Measurements from ENCODE around the gene LCN6. TPM values are rescaled to one million over a fixed set of nuclear protein-coding genes. Genes with fewer than 3 reads are reported as not detected.

The LCN6 gene
- total RNA-seq, 3 donors from 2014 or later: 1.0 to 8.5 (median 4.7) TPM

- no peak overlapping the region for H3K4me3 ChIP-seq
- peak in 1 of 3 donors; percentile 36 for DNase-seq
- ATAC-seq: peak; percentile 53
- no peaks in the 10 kb centered on the region for H3K9me3 ChIP-seq
- intact Hi-C loops (cut with DNase I, micrococcal nuclease): no loop called here
- TF ChIP-seq CTCF (IDR thresholded peaks at IDR 0.05): no peak
- no peaks in the 10 kb centered on the region for H3K36me3 ChIP-seq (ENCODE audit: low read depth)
- H3K4me1 ChIP-seq (ENCODE audit: low read depth): peaks cover 7% of the 10 kb centered on the region
Observed at GRCh38 chr9:136741883-136742571, 6.3 kb downstream of the LCN6 start.

- intact Hi-C loops (cut with DNase I, micrococcal nuclease): no loop called here
- Histone ChIP-seq H3K4me1 (ENCODE audit: low read depth) (peaks cover 7% of the 10 kb centered on the region), H3K36me3 (ENCODE audit: low read depth) (no peaks in the 10 kb centered on the region), H3K9me3 (no peaks in the 10 kb centered on the region), H3K4me3 (no peak overlapping the region)
- DNase-seq (peak in 1 of 3 donors; percentile 35), ATAC-seq (peak; percentile 11)
- TF ChIP-seq CTCF (IDR thresholded peaks at IDR 0.05): no peak
Observed at GRCh38 chr9:136740971-136741882, 7.1 kb downstream of the LCN6 start.

GRCh38 chr9:136740491-136740890, 7.8 kb downstream of the LCN6 start:
- Histone ChIP-seq H3K9me3 (no peaks in the 10 kb centered on the region), H3K36me3 (ENCODE audit: low read depth) (no peaks in the 10 kb centered on the region), H3K4me3 (no peak overlapping the region), H3K4me1 (ENCODE audit: low read depth) (peaks cover 7% of the 10 kb centered on the region)
- DNase-seq (peak in 1 of 3 donors; percentile 19), ATAC-seq (no peak)
- intact Hi-C loops (cut with DNase I, micrococcal nuclease): no loop called here
- TF ChIP-seq CTCF (IDR thresholded peaks at IDR 0.05): no peak

GRCh38 chr9:136740069-136740468, 8.3 kb downstream of the LCN6 start:
- DNase-seq (no peak), ATAC-seq (no peak)
- no peak for TF ChIP-seq CTCF (IDR thresholded peaks at IDR 0.05)
- intact Hi-C loops (cut with DNase I, micrococcal nuclease): no loop called here
- peaks cover 7% of the 10 kb centered on the region for H3K4me1 ChIP-seq (ENCODE audit: low read depth)
- no peaks in the 10 kb centered on the region for H3K36me3 ChIP-seq (ENCODE audit: low read depth)
- no peak overlapping the region for H3K4me3 ChIP-seq
- no peaks in the 10 kb centered on the region for H3K9me3 ChIP-seq

GRCh38 chr9:136739509-136739908, 8.8 kb downstream of the LCN6 start:
- no peaks in the 10 kb centered on the region for H3K36me3 ChIP-seq (ENCODE audit: low read depth)
- no peak overlapping the region for H3K4me3 ChIP-seq
- no peaks in the 10 kb centered on the region for H3K9me3 ChIP-seq
- DNase-seq (no peak), ATAC-seq (no peak)
- peaks cover 7% of the 10 kb centered on the region for H3K4me1 ChIP-seq (ENCODE audit: low read depth)
- no peak for TF ChIP-seq CTCF (IDR thresholded peaks at IDR 0.05)
- intact Hi-C loops (cut with DNase I, micrococcal nuclease): no loop called here
